NCI-H460 (cell line): ENCODE data around the gene PLK2. TPM values are rescaled to one million over a fixed set of nuclear protein-coding genes. Genes with fewer than 3 reads are reported as not detected.

Source experiments
- DNase-seq: peaks from one replicate; pipeline ENCODE4 v3.0.0-alpha.2; 2016; ENCODE audit warnings: low read depth; ENCODE audit errors: extremely low read depth
- polyA plus RNA-seq: library from polyadenylated mRNA; depleted of rRNA; stranded (reverse); fragments of >200 nt; gene quantifications from 2 replicates; pipeline ENCODE4 v1.2.3, GENCODE V29; 2014; cell fraction: nucleus; rRNA removed
- total RNA-seq: library from RNA; depleted of rRNA; stranded (reverse); fragments of >200 nt; shearing (Covaris generic); gene quantifications from 2 replicates; pipeline ENCODE4 v1.2.3, GENCODE V29; 2014; rRNA removed

PLK2 gene
- total RNA-seq = 186 and 202 TPM in 2 replicates
- polyA plus RNA-seq = 291 and 324 TPM in 2 replicates

GRCh38 chr5:58460002-58460731 is at the start of gene PLK2:
Gene PLK2 (minus strand): TSS chr5:58460086. CDS start chr5:58459959, 127 bp downstream.
- peak; percentile 94 for DNase-seq

- no peak for DNase-seq
Observed at GRCh38 chr5:58507715-58508114, 47.8 kb upstream of the PLK2 start.

GRCh38 chr5:58505971-58506640 is 46.2 kb upstream of the PLK2 start:
- DNase-seq = no peak

GRCh38 chr5:58505502-58505901 is 45.6 kb upstream of the PLK2 start:
- DNase-seq = no peak

- DNase-seq = no peak
Observed at GRCh38 chr5:58504766-58505165, 44.9 kb upstream of the PLK2 start.

GRCh38 chr5:58503390-58504046 is 43.6 kb upstream of the PLK2 start:
- no peak for DNase-seq

- DNase-seq = no peak
Observed at GRCh38 chr5:58501778-58502417, 42.0 kb upstream of the PLK2 start.

GRCh38 chr5:58499941-58500340 is 40.1 kb upstream of the PLK2 start:
- no peak for DNase-seq

GRCh38 chr5:58499231-58499630 is 39.3 kb upstream of the PLK2 start:
- DNase-seq = no peak

- peak; percentile 46 for DNase-seq
Observed at GRCh38 chr5:58498340-58498942, 38.6 kb upstream of the PLK2 start.

GRCh38 chr5:58497921-58498320 is 38.0 kb upstream of the PLK2 start:
- no peak for DNase-seq

GRCh38 chr5:58497386-58497785 is 37.5 kb upstream of the PLK2 start:
- no peak for DNase-seq

- no peak for DNase-seq
Observed at GRCh38 chr5:58496488-58496887, 36.6 kb upstream of the PLK2 start.

GRCh38 chr5:58493141-58493540 is 33.3 kb upstream of the PLK2 start:
- DNase-seq = no peak

GRCh38 chr5:58491216-58491892 is 31.5 kb upstream of the PLK2 start, which contains the start of gene GAPT:
Gene GAPT (plus strand): TSS chr5:58491435. CDS start chr5:58494537, 3,102 bp downstream.
- no peak for DNase-seq

- no peak for DNase-seq
Observed at GRCh38 chr5:58490402-58491050, 30.6 kb upstream of the PLK2 start.

- no peak for DNase-seq
Observed at GRCh38 chr5:58486290-58486689, 26.4 kb upstream of the PLK2 start.

GRCh38 chr5:58484505-58484904 is 24.6 kb upstream of the PLK2 start:
- DNase-seq = no peak

GRCh38 chr5:58482536-58482935 is 22.6 kb upstream of the PLK2 start:
- DNase-seq = no peak

GRCh38 chr5:58481828-58482227 is 21.9 kb upstream of the PLK2 start:
- DNase-seq = no peak
